DMS 273 (cell line): ENCODE measurements around the gene DPP3.
A peak's percentile ranks its signal among the peaks of the same experiment; 100 is the strongest.

Experiments used
- DNase-seq: peaks from one replicate; lab custom pipeline; 2025; ENCODE audit not compliant: unreplicated experiment; lab: John Stamatoyannopoulos, UW

DPP3 gene

GRCh38 chr11:66555416-66555815 is 75.2 kb downstream of the DPP3 start:
- DNase-seq, result no peak

- no peak for DNase-seq
Measured at GRCh38 chr11:66556086-66556485, 75.9 kb downstream of the DPP3 start.

- peak; percentile 64 for DNase-seq
Measured at GRCh38 chr11:66557733-66558326, 77.6 kb downstream of the DPP3 start.
